Right ventricle myocardium inferior (tissue), 1 donor: ENCODE data around the gene PDE9A. TPM values are rescaled to one million over a fixed set of nuclear protein-coding genes. Genes with fewer than 3 reads are reported as not detected.
"Not testable (repeated sequence)": the region's sequence is repeated elsewhere in the genome, so short reads cannot be mapped to it uniquely, and the experiment has no call there.

Source experiments
- ATAC-seq: fragments of 200-7000 bp; cut with Tn5 transposase; one replicate; pipeline ENCODE4 v1.9.1; 2020; ENCODE audit warnings: mild to moderate bottlenecking, moderate library complexity
- DNase-seq: peaks from one replicate; pipeline ENCODE4 v3.0.0; 2021; ENCODE audit errors: missing footprints
- intact Hi-C: fragments of 100-400 bp; cut with DNase I; formaldehyde crosslinking; loops from one replicate; pipeline ENCODE4 v1.11.0; 2022
- long read RNA-seq: library from polyadenylated mRNA; unstranded; transcript quantifications from one replicate; pipeline ENCODE4 v2.0.0, GENCODE V29; 2021
- total RNA-seq: library from RNA; stranded (reverse); fragmentation: NEBNext Ultra II Directional; extraction: Animal tissue kit (Norgen Biotek cat#: 25700); gene quantifications from one replicate; pipeline ENCODE4 v1.2.1, GENCODE V29; 2021
- donor health status: DM: no; HTN: yes; CAD: no; lungs with severe emphysema.

Gene PDE9A
- 3.4 TPM for total RNA-seq
- long read RNA-seq, partial matches to known transcripts: 0 of 1 reads
- long read RNA-seq, other reads (novel, unspliced or antisense): 0 of 1 reads

- ATAC-seq: peak; percentile 49
- DNase-seq: no peak
- intact Hi-C loops: loop anchor here (10.0 kb wide), 1 partner anchor 91 kb away; no protein-coding TSS in a partner anchor
These were observed at the start of gene PDE9A for GRCh38 chr21:42653231-42654061. TSS of gene PDE9A (plus strand) at chr21:42653621. CDS start at chr21:42653815, 194 bp downstream.

GRCh38 chr21:42607102-42607501, 46.3 kb upstream of the PDE9A start:
- no peak for DNase-seq
- ATAC-seq: no peak
- intact Hi-C loops: no loop called here

- no peak for DNase-seq
- intact Hi-C loops: no loop called here
- ATAC-seq: no peak
These were observed 45.8 kb upstream of the PDE9A start for GRCh38 chr21:42607525-42608102.

GRCh38 chr21:42608446-42608845, 45.0 kb upstream of the PDE9A start:
- no peak for DNase-seq

GRCh38 chr21:42609811-42610210, 43.6 kb upstream of the PDE9A start:
- intact Hi-C loops: no loop called here
- DNase-seq (no peak), ATAC-seq (no peak)

More at GRCh38 chr21:42608446-42608845, 45.0 kb upstream of the PDE9A start:
- no peak for ATAC-seq
- intact Hi-C loops: no loop called here

- intact Hi-C loops: no loop called here
- ATAC-seq (no peak), DNase-seq (no peak)
These were observed 41.6 kb upstream of the PDE9A start for GRCh38 chr21:42611852-42612251.

GRCh38 chr21:42612390-42612789, 41.0 kb upstream of the PDE9A start:
- ATAC-seq: no peak
- DNase-seq: no peak

GRCh38 chr21:42613756-42614155, 39.7 kb upstream of the PDE9A start:
- intact Hi-C loops: no loop called here
- ATAC-seq: no peak
- DNase-seq: no peak

More at GRCh38 chr21:42612390-42612789, 41.0 kb upstream of the PDE9A start:
- intact Hi-C loops: no loop called here

- no peak for DNase-seq
- intact Hi-C loops: no loop called here
- ATAC-seq: no peak
These were observed 39.0 kb upstream of the PDE9A start for GRCh38 chr21:42614396-42614795.

GRCh38 chr21:42614811-42615351, 38.5 kb upstream of the PDE9A start:
- intact Hi-C loops: no loop called here
- DNase-seq: no peak

GRCh38 chr21:42615377-42615776, 38.0 kb upstream of the PDE9A start:
- intact Hi-C loops, ATAC-seq, DNase-seq: not testable (repeated sequence)

More at GRCh38 chr21:42614811-42615351, 38.5 kb upstream of the PDE9A start:
- no peak for ATAC-seq

- no peak for DNase-seq
- intact Hi-C loops: no loop called here
- no peak for ATAC-seq
These were observed 37.5 kb upstream of the PDE9A start for GRCh38 chr21:42615924-42616323.

- DNase-seq: no peak
- ATAC-seq: no peak
- intact Hi-C loops: no loop called here
These were observed 37.0 kb upstream of the PDE9A start for GRCh38 chr21:42616446-42616845.

GRCh38 chr21:42616941-42617340, 36.5 kb upstream of the PDE9A start:
- DNase-seq (no peak), ATAC-seq (no peak)
- intact Hi-C loops: no loop called here

GRCh38 chr21:42617486-42617885, 35.9 kb upstream of the PDE9A start:
- DNase-seq (no peak), ATAC-seq (no peak)
- intact Hi-C loops: no loop called here

GRCh38 chr21:42618707-42619102, 34.7 kb upstream of the PDE9A start:
- no peak for DNase-seq
- intact Hi-C loops: no loop called here
- no peak for ATAC-seq

GRCh38 chr21:42619166-42619565, 34.3 kb upstream of the PDE9A start:
- DNase-seq: no peak
- ATAC-seq: no peak
- intact Hi-C loops: no loop called here

GRCh38 chr21:42619841-42620240, 33.6 kb upstream of the PDE9A start:
- intact Hi-C loops: no loop called here
- DNase-seq: no peak
- ATAC-seq: no peak

GRCh38 chr21:42621166-42621818, 32.1 kb upstream of the PDE9A start:
- no peak for DNase-seq
- ATAC-seq: no peak
- intact Hi-C loops: no loop called here
